Measurements from ENCODE around the gene GJC1.

The GJC1 gene

GRCh38 chr17:44751331-44751730 lies 78.8 kb downstream of the GJC1 start:
- Histone ChIP-seq H3K36me3 (replicated peaks) (peaks cover 42% of the 10 kb centered on the region), H3K9me3 (no peaks in the 10 kb centered on the region), H3K27me3 (ENCODE audit: low read depth) (no peaks in the 10 kb centered on the region), H3K4me1 (no peaks in the 10 kb centered on the region), H3K4me3 (no peak overlapping the region)
- in situ Hi-C loops (cut with MboI; ENCODE audit: low sequenced_read_pairs) = no loop called here
- DNase-seq (ENCODE audit: low spot score in 2 of 2) = no peak

- in situ Hi-C loops (cut with MboI; ENCODE audit: low sequenced_read_pairs) = no loop called here
- Histone ChIP-seq H3K9me3 (no peaks in the 10 kb centered on the region), H3K4me3 (no peak overlapping the region), H3K27me3 (ENCODE audit: low read depth) (no peaks in the 10 kb centered on the region), H3K4me1 (no peaks in the 10 kb centered on the region), H3K36me3 (replicated peaks) (peaks cover 42% of the 10 kb centered on the region)
- no peak for DNase-seq (ENCODE audit: low spot score in 2 of 2)
Measured at GRCh38 chr17:44749980-44750318, 80.1 kb downstream of the GJC1 start.

- DNase-seq (ENCODE audit: low spot score in 2 of 2) = no peak
- H3K36me3 ChIP-seq (replicated peaks) = peaks cover 42% of the 10 kb centered on the region
- H3K4me3 ChIP-seq = no peak overlapping the region
Measured at GRCh38 chr17:44749076-44749979, 80.8 kb downstream of the GJC1 start.

More at GRCh38 chr17:44749076-44749979, 80.8 kb downstream of the GJC1 start:
- H3K27me3 ChIP-seq (ENCODE audit: low read depth) = no peaks in the 10 kb centered on the region
- in situ Hi-C loops (cut with MboI; ENCODE audit: low sequenced_read_pairs) = no loop called here
- no peaks in the 10 kb centered on the region for H3K4me1 ChIP-seq
- no peaks in the 10 kb centered on the region for H3K9me3 ChIP-seq
